NCI-H524 treated with DMSO at 0.1 percent for 48 hours (cell line): ENCODE results near the gene WDR36.
"Not testable (repeated sequence)": the region's sequence is repeated elsewhere in the genome, so short reads cannot be mapped to it uniquely, and the experiment has no call there.

Experiments used
- DNase-seq: peaks from one replicate; lab custom pipeline; 2025; lab: John Stamatoyannopoulos, UW

WDR36 gene

GRCh38 chr5:111135946-111136345, 43.8 kb downstream of the WDR36 start:
- DNase-seq: no peak

GRCh38 chr5:111138096-111138495, 45.9 kb downstream of the WDR36 start:
- DNase-seq: no peak

- not testable (repeated sequence) for DNase-seq
Observed at GRCh38 chr5:111141471-111141870, 49.3 kb downstream of the WDR36 start.

GRCh38 chr5:111142932-111143331, 50.8 kb downstream of the WDR36 start:
- no peak for DNase-seq

- no peak for DNase-seq
Observed at GRCh38 chr5:111143910-111144309, 51.8 kb downstream of the WDR36 start.

- DNase-seq: no peak
Observed at GRCh38 chr5:111144352-111144930, 52.3 kb downstream of the WDR36 start.

GRCh38 chr5:111146053-111146452, 53.9 kb downstream of the WDR36 start:
- no peak for DNase-seq

GRCh38 chr5:111147502-111147901, 55.4 kb downstream of the WDR36 start:
- no peak for DNase-seq

- no peak for DNase-seq
Observed at GRCh38 chr5:111151998-111152397, 59.9 kb downstream of the WDR36 start.

GRCh38 chr5:111153483-111153882, 61.3 kb downstream of the WDR36 start:
- DNase-seq: no peak

- DNase-seq: no peak
Observed at GRCh38 chr5:111153945-111154344, 61.8 kb downstream of the WDR36 start.

GRCh38 chr5:111158105-111158744, 66.1 kb downstream of the WDR36 start:
- no peak for DNase-seq

- no peak for DNase-seq
Observed at GRCh38 chr5:111159845-111160244, 67.7 kb downstream of the WDR36 start.

GRCh38 chr5:111163000-111163399, 70.9 kb downstream of the WDR36 start:
- DNase-seq: no peak

- no peak for DNase-seq
Observed at GRCh38 chr5:111165058-111165457, 72.9 kb downstream of the WDR36 start.

- no peak for DNase-seq
Observed at GRCh38 chr5:111167551-111167950, 75.4 kb downstream of the WDR36 start.

GRCh38 chr5:111168608-111169007, 76.5 kb downstream of the WDR36 start:
- no peak for DNase-seq

- DNase-seq: no peak
Observed at GRCh38 chr5:111169269-111169668, 77.1 kb downstream of the WDR36 start.

GRCh38 chr5:111170279-111170678, 78.1 kb downstream of the WDR36 start:
- DNase-seq: no peak

- DNase-seq: no peak
Observed at GRCh38 chr5:111172504-111172903, 80.4 kb downstream of the WDR36 start.

- DNase-seq: no peak
Observed at GRCh38 chr5:111173476-111173875, 81.3 kb downstream of the WDR36 start.
